Loucy (cell line): ENCODE data around the gene BET1.

ENCODE experiments used
- EZH2phosphoT487 ChIP-seq: fragments of 200-600 bp; IDR thresholded peaks from 2 replicates; pipeline ENCODE4 v1.6.1; 2018; ENCODE audit warnings: antibody characterized with exemption, mild to moderate bottlenecking, moderate library complexity, borderline replicate concordance
- TF ChIP-seq, protein P1 (sequence below): fragments of 200-600 bp; sonication (generic); conservative IDR thresholded peaks from 2 replicates; pipeline ENCODE4 v1.5.1; 2014; ENCODE audit warnings: mild to moderate bottlenecking, antibody characterized with exemption, low read length

DNA sequence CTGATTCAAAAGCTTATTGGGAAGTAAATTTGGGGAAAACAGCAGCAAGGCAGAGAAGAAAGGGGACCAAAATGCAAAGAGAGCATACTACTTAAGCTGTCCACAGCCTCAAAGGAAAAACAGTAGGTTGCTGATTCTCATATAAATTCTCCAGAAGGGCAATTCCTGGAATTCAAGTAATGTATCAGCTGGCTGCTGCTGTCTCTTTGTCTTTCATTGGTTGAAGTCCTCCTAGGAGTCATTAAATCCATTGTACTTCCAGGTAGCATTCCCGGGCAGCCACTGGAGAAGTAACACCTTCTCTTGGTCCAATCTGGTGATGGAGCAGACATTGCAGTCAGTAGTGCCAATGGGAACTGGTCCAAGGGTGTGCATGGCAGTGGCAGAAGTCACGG, 22.7 kb downstream of the BET1 start:
- TF ChIP-seq, protein P1, sequence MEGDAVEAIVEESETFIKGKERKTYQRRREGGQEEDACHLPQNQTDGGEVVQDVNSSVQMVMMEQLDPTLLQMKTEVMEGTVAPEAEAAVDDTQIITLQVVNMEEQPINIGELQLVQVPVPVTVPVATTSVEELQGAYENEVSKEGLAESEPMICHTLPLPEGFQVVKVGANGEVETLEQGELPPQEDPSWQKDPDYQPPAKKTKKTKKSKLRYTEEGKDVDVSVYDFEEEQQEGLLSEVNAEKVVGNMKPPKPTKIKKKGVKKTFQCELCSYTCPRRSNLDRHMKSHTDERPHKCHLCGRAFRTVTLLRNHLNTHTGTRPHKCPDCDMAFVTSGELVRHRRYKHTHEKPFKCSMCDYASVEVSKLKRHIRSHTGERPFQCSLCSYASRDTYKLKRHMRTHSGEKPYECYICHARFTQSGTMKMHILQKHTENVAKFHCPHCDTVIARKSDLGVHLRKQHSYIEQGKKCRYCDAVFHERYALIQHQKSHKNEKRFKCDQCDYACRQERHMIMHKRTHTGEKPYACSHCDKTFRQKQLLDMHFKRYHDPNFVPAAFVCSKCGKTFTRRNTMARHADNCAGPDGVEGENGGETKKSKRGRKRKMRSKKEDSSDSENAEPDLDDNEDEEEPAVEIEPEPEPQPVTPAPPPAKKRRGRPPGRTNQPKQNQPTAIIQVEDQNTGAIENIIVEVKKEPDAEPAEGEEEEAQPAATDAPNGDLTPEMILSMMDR = no peak
- TF ChIP-seq EZH2phosphoT487 = no peak
